HT1080 (cell line): Measurements from ENCODE around the gene FZD10. TPM values are rescaled to one million over a fixed set of nuclear protein-coding genes. Genes with fewer than 3 reads are reported as not detected.

Experiments
- DNase-seq: peaks from one replicate; pipeline ENCODE4 v3.0.0-alpha.2; 2015; ENCODE audit warnings: low read depth
- polyA plus RNA-seq, 2 experiments: library from polyadenylated mRNA; depleted of rRNA; stranded (reverse); fragments of >200 nt; gene quantifications; 2 replicates each; pipeline ENCODE4 v1.2.3, GENCODE V29; 2015
- total RNA-seq: library from RNA; depleted of rRNA; stranded (reverse); fragments of >200 nt; shearing (Covaris generic); gene quantifications from 2 replicates; pipeline ENCODE4 v1.2.3, GENCODE V29; 2014; rRNA removed

Gene FZD10
- not detected in 2 replicates for total RNA-seq
- not detected in 2 replicates for polyA plus RNA-seq (2015; cell fraction: cytosol; rRNA removed)
- polyA plus RNA-seq (2015; cell fraction: nucleus; rRNA removed): not detected in 2 replicates

GRCh38 chr12:130162267-130162666, at the start of gene FZD10:
Gene FZD10 (plus strand): TSS chr12:130162464. CDS start chr12:130162943, 479 bp downstream.
- DNase-seq: no peak

- DNase-seq: no peak
Measured at GRCh38 chr12:130114952-130115351, 47.3 kb upstream of the FZD10 start.

DNA sequence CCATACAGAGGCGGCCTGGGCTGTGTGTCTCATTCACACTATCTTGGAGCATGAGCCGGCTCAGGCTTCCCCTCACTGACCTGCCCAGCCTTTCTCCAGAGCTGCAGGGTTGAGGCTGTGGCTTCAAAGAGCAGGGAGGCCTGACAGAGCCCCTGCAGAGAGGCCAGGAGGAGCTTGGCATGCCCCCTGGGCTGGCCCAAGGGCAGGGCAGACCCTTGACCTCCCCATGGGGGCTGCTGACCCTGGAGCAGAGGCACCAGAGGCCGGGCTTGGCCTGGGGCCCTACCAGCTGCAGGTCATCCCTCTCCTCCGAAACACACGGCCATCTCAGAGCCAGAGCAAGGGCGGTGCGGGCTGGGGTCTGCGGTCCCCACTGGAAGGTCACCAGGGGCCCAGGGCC, 46.6 kb upstream of the FZD10 start:
- no peak for DNase-seq

- DNase-seq: no peak
Measured at GRCh38 chr12:130116791-130117190, 45.5 kb upstream of the FZD10 start.

DNA sequence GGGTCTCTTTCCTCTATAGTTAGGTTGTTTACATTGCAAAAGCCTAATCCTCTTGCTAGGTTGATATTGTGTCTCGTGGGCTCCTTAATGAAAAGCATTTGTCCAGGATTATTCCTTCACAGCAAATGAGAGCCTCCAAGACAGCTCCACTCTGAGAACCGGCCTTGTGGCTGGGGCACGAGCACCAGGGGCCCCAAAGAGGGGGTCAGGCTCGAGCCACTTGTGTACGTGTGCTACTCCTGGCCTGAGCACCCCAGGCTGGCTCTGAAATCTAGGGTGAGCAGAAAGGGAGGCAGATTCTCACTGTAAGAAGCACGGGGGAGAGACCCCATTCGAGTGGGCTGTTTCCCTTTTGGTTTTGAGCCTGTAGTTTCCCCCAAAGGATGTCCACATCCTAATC, 45.0 kb upstream of the FZD10 start:
- DNase-seq: no peak

DNA sequence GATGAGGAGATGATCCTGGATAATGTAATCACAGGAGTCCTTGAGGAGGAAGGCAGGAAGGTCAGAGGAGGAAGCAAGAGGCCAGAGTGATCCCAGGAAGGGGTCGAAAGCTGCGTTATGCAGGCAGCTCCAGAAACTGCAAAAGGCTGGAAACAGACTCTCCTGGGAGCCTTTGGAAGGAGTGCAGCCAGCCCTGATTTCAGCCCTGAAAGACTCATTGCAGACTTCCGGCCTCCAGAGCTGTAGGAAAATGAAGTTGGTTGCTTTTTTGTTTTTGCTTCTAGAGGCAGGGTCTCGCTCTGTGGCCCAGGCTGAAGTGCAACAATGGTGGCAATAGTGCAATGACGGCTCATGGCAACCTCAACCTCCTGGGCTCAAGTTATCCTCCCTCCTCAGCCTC, 44.6 kb upstream of the FZD10 start:
- DNase-seq: no peak

DNA sequence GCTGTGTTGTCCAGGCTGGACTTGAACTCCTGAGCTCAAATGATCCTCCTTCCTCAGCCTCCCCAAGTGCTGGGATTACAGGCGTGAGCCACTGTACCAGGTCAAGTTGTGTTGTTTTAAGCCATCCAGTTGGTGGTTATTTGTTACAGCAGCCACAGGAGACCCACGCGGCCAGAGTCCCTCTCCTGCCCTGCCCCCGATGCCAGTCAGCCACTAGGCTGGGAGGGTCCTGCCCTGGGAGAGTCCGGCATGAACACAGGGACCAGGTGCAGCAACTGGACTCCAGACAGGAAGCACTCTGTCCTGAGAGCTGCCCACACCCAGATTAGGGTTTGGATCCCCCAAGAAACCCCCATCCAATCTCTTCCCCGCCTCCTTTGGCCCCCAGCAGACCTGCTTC, 44.1 kb upstream of the FZD10 start:
- DNase-seq: no peak

DNA sequence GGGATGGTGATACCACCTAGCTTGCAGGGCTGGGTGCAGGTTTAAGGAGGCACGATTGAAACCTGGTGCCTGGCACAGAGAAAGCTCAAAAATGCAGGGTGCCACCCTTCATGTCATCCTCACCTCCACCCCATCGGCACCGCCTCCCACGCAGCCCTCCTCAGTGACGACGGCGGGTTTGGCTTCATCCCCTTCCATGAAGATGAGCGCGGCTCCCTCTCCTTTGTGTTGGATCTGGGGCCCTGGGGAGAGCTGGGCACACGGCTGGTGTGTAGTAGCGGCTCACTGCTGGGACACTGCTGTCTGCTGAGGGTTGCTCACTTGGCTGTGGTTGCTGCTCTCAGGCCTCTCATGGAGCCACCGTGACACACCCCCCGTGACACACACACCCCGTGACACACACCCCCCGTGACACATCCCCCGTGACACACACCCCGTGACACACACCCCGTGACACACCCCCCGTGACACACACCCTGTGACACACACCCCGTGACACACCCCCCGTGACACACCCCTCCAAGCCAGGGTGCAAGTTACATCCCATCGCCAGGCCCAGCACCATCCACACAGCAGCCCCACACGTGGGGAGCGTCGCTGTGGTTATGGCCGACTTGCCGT, 42.9 kb upstream of the FZD10 start:
- DNase-seq: no peak

GRCh38 chr12:130120012-130120805, 42.1 kb upstream of the FZD10 start:
- no peak for DNase-seq

DNA sequence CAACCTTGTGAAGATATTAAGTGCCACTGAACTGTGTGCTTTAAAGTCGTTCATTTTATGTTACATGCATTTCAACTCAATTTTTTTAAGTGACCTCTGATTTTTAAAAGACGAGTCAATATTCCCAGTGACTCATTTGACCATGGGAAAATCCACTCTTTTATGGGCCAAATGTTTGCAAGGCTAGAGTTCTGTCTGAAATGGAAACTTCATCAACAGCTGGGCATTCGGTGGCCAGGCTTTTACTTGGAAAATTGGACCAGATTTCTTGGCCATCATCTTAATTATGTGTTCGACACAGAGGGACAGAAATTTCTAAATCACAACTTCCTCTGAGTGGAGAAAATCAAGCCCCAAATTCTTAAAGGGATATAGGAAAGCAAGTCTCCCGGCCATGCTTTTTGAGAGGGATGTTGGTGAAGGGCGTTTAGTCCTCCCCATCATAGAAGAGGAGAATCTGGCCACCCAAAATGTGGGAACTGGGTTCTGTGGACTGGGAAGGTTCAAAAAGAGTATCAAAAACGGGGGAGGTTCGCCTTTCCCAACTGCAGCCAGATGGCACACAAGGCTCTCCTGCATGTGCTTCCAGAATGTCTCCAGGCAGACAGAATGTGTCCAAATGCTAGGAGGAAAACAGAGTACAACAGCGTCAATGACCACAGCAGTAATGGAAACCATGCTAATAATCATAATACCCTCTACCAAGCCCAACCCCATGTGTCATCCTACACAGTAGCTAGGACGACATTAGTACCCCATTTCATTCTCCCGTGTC, 40.9 kb upstream of the FZD10 start:
- DNase-seq: no peak

DNA sequence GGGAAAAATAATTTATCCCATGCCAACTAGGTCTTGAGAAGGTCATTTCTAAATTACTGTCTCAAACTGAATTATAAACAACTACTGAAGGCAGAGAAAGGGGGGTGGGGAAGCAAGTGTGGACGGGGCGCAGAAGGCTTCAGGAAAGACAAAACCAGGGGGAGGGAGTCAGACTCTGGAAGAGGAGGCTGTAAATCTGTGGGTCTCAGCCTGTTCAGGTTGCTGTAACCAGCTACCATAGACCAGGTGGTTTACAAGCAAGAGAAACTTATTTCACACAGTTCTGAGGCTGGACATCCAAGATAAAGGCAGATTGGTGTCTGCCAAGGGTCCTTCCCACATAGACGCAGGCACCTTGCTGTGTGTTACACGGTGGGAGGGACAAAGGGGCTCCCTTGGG, 39.9 kb upstream of the FZD10 start:
- DNase-seq: no peak

DNA sequence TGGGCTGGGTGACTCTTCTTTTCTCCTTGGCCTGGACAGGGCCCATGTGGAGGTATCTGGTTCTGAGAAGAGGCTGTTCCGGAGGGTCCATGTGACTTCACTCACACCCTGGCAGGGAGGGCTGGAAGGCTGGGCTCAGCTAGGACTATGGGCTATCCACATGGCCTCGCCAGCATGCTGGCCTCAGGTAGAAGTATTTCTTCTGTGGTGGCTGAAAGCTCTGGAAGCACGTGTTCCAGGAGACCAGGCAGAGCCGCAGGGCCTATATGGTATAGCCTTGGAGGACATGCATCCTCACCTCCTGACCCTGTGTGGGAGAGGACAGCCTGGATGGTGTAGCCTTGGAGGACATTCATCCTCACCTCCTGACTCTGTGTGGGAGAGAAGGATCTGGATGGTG, 38.2 kb upstream of the FZD10 start:
- no peak for DNase-seq

- DNase-seq: no peak
Measured at GRCh38 chr12:130124605-130125244, 37.5 kb upstream of the FZD10 start.

GRCh38 chr12:130126023-130126432, 36.2 kb upstream of the FZD10 start:
- DNase-seq: no peak

DNA sequence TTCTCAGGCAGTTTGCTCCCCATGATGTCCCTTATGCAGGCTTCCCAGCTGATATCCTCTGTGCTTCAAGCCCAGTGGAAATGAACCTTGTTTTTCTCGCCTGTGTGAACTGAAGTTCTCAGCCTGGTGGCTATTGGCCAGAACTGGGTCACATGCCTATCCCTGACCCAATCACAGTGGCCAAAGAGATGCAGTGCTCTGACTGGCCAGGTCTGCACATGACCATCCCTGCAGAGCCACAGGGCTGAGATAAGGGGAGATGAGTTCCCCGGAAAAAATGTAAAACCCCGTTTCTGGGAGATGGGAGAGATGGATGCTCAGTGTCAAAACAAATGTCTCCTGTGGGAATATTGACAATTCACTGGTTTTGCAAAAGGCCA, 34.7 kb upstream of the FZD10 start:
- no peak for DNase-seq

DNA sequence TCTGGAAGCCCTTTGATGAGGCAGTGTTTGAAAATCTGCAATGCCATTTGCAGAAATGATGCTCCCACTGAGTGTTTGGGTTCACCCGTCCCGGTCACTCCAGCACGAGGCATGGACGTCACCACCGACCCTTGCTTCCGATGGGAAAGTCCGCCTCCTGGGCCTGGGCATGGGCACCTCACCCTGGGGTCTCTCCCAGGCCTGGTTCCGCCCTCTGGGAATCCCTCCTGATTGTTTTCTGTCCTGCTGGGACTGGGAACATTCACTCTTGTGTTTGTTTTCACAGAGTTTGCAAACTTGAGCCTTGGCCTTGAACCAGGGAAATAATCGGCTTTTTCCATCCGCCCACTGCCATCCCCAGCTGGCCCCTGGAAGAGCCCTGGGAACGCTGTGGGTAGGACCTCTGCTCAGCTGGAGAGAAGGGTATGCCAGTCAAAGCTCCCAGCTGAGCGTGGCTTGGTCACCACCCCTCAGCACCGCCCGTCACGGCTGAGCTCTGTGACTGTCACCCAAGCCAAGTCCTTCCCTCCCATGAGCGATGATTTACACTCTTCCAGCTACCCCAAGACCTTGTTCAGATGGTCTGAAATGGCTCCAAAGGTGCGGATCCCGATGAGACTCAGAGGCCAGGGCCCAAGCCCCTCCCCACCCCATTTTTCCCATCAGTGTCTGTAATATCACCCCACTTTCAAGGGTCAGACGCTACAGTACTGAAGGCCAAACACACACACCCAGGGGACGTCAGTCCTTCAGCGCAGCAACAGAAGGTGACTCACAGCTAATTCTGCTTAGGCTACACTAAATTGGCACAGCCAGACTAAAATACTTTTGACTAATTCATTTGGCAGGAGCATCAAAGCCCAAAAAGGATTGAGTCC, 34.1 kb upstream of the FZD10 start:
- DNase-seq: no peak

GRCh38 chr12:130128790-130129735, 33.2 kb upstream of the FZD10 start:
- DNase-seq: no peak

- DNase-seq: no peak
Measured at GRCh38 chr12:130130346-130130745, 31.9 kb upstream of the FZD10 start.

GRCh38 chr12:130131025-130131424, 31.2 kb upstream of the FZD10 start:
- DNase-seq: no peak
